GM21737 (cell line): ENCODE data around the gene FAM76B.
"Not testable (repeated sequence)": the region's sequence is repeated elsewhere in the genome, so short reads cannot be mapped to it uniquely, and the experiment has no call there.

Experiments
- ATAC-seq: cut with Tn5 transposase; IDR thresholded peaks from one replicate; pipeline ENCODE4 v1.9.1; 2021; ENCODE audit warnings: mild to moderate bottlenecking, moderate library complexity; ENCODE audit not compliant: unreplicated experiment

Gene FAM76B

DNA sequence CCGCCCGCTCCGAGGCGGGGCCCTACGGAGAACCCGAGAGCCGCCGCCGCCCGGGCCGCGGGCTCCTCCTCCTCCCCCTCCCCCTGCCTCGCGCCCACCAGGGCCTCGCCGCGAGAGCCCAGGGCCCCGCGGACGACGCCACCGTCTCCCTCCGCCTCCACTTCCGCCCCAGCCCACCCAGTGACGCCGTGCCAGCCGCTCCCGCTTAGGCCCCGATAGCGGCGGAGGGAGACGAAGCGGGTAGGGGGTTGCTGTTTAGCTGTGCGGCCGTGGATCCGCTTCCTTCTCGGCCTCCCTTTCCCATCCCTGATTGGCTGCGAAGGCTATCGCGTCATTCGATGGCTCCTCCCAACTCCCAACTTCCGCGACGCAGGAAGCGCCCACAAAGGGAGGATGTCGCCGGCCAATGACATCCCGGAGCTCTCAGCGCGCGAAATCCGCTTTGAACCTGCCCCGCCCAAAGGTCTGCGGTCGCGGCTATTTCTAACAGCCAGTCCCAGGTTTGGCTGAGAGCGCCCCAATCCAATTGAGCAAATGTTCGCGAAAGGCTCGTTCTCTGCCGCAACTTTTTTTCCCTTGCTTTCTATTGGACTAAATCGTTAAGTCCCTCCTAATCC, at the start of gene FAM76B:
FAM76B (minus strand) TSS at position 277 of the 617 bp plus-strand sequence. CDS start 304 bp downstream, outside the sequence.
- peak; percentile 77 for ATAC-seq

DNA sequence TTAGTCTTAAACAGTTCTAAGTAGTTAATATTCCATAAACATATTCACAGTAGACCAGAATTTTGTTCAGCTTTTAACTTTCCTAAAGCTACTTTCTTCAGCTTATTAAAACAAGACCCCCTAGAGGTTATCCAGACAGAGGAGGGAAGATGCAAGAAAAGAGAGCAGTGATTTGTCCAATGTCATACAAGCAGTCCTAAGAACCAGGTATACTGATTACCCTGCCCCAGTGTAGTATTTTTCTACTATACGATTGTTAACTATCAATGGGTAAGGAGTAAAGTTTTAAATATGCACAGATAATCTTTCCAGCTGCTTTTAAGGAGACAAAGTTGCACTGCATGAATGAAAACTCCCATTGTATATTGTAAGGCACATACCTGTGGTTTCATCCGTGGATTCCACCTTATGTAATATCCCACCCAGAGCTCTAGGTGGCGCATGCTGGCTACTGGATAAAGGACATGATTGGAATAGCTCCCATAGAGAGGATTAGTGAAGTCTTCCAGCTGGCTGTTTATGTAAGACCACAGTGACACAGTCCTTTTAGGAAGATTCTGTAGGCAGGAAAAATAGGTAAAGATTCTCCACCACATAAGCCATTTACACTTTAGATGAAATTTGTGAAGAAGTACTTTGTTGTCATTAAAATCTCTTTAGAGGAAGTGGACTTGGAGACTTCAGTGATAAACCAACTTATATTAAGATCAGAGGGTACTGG, 46.3 kb upstream of the FAM76B start:
- peak; percentile 87 for ATAC-seq

DNA sequence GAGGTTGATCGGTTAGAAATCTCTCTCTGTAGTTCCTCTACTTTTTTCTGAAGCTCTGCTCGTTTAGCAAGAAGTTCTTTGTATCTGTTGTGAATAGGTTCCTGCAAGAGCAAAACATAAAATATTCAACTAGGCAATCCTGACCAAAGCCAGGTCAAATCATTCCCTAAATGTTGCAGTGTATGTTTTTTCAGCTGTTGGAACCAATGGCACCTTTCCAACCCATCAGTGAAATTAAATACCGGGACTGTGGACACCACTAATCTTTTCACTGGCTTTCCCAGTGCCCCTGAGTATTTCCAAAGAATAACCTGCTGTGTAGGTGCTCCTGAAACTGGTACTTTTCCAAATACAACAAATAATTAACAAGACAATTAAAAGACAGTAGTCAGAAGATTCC, 45.8 kb upstream of the FAM76B start:
- ATAC-seq = no peak

DNA sequence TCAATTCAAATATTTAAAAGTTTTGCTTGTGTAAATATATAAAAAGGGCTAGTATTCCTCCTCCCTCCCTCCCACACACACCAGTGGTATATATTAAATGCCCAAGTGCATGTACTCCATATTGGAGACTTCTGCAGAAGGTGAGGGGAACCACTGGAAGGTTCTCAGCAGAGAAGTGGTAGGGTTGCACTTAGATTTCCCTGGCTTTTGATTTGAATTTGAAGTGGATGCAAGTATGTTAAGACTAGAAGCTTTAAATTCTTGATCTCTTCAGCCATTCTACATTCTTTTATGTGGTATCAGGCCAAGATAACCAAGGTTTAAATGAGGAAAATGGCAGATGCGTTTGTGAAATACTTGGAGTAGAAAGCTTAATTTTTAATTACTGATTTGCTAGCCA, 43.8 kb upstream of the FAM76B start:
- no peak for ATAC-seq

DNA sequence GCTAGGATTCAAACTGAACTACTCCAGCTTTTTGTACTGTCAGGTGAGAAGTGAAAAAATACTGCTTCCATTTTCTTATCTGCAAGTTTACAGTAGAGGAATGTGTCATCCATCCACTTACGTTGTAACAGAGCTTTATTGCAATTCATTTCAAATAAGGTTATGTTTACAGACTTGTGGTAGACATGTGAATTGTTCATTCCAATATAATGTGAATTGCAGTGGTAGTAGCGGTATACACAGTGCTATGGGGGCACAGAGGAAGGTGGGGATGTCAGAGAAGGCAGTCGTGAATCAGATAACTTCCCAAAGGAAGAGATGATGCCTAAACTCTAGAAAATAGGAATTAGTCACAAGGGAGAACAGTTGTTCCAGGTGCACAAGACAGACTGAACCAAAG, 43.2 kb upstream of the FAM76B start:
- ATAC-seq = no peak

DNA sequence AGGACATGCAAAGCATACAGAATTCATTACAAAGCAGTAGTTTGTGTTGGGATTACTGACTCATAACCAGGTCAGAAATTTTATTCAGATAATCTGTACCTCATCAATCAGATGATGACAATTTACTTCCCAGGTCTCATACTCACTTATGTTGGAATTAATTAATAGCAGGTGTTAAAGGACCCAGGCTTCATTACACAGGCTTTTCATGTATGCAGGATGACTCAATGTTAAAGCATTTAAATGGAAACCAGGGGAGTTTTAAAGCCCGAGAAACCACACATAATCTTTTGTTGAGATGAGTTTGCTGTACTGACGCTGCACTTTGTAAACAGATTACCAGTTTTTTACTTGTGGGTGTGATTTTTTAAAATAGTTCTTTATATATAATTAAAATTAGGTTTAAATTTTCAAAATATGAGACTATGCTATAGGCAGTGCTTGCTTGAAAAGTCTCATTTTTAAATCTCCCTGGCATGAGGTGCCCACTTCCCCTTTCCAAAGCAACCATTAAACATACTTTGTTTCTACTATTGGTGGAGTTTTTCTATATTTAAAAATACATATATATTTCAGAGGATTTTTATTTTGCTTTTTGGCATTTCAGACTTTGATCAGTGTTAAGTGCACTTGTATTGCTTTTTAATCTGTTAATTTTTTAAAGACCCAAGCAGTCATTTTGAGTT, 41.8 kb upstream of the FAM76B start:
- ATAC-seq = no peak

DNA sequence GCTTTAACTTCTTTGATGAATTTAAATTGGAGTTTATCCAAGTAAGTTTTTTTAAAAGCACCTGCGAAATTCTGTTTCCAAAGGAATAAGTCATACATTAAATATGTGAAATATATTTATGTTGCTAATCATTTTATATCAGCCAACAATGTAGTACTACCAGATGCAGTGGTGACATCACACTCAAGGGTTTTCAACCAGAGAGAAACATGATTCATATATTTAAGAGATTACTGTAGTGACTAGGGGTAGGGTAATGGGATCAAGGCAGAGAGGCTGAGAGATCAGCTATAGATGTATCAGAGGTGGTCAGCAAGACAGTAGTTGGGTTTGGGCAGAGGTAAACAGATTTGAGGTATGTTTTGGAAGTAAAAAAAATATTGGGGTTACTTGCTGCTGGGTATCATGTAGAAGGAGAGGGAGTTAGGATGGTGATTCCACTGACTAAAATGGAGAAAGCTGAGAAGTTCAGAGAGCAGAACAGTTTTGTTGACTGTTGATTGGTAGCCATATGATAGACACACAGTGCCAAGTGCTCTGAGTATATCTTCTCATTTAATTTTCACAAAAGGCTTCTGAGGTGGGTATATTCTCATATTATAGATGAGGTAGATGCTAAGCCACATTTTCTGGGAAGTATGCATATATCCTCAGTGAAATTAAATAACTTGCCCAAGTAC, 40.1 kb upstream of the FAM76B start:
- ATAC-seq = no peak

DNA sequence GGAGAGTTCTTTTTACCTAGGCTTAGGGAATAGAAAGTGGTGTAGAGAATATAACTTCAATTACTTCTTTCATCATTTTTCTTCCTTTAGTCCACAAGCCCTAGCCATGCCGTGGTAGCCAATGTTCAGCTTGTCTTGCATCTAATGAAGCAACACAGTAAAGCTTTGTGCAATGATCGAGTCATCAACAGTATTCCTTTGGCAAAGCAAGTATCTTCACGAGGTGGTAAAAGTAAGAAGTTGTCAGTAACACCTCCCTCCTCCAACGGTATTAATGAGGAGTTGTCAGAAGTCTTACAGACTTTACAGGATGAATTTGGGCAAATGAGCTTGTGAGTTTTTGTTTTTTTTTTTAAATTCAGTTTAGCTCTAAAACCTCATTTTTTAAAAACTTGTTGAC, 38.1 kb upstream of the FAM76B start:
- ATAC-seq = no peak

DNA sequence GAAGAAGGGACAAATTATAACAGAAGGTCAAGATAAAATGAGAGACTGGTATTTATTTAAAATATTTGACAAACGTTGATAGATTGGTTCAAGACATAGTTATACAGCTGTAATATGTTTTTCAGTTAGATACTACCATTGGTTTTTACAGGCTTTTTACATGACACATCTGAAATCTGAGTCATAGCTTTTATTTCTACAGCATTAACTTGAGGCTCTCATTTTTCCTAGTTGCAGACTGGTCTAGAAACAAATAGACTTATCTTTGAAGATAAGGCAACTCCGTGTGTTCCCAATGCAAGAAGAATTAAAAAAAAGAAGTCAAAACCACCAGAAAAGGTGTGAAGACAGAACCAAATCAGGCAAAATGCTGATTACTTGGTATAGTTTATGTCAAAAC, 32.1 kb upstream of the FAM76B start:
- ATAC-seq = no peak

DNA sequence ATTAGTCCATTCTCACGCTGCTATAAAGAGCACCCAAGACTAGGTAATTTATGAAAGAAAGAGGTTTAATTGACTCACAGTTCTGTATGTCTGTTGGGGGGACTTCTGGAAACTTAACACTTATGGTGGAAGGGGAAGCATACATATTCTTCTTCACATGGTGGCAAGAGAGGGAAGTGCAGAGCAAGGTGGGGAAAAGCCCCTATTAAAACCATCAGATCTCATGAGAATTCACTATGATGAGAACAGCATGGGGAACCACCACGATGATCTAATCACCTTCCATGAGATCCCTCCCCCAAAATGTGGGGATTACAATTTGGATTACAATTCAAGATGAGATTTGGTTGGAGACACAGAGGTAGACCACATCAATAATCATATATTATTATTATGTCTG, 26.5 kb upstream of the FAM76B start:
- no peak for ATAC-seq

DNA sequence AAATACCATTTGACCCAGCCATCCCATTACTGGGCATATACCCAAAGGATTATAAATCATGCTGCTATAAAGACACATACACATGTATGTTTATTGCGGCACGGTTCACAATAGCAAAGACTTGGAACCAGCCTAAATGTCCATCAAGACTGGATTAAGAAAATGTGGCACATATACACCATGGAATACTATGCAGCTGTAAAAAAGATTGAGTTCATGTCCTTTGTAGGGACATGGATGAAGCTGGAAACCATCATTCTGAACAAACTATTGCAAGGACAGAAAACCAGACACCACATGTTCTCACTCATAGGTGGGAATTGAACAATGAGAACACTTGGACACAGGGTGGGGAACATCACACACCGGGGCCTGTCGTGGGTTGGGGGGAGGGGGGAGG, 21.5 kb upstream of the FAM76B start:
- ATAC-seq = not testable (repeated sequence)

DNA sequence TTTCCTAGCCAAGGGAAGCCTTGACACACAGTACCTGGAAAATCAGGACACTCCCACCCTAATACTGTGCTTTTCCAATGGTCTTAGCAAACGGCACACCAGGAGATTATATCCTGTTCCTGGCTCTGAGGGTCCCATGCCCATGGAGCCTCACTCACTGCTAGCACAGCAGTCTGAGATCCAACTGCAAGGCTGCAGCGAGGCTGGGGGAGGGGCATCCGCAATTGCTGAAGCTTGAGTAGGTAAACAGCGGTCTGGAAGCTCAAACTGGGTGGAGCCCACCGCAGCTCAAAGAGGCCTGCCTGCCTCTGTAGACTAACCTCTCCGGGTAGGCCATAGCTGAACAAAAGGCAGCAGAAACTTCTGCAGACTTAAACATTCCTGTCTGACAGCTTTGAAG, 16.9 kb upstream of the FAM76B start:
- not testable (repeated sequence) for ATAC-seq

DNA sequence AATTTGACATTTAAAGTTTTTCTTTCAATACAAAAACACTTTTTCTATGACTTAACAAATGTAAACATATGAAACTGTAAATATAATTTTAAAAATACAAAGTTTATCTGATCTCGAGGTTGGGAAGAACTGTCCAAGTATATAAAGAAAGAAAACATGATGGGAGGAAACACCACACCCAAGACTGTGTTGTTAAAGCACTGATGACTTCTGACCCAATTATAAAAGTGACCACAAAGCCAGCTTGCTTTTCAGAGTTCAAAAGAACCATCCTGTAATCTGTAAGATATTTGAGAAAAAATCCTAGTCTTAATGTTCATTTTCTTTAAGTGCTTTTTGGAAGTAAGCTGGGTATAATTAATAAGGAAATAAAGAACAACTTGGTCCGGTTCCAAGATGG, 16.3 kb upstream of the FAM76B start:
- ATAC-seq = no peak

DNA sequence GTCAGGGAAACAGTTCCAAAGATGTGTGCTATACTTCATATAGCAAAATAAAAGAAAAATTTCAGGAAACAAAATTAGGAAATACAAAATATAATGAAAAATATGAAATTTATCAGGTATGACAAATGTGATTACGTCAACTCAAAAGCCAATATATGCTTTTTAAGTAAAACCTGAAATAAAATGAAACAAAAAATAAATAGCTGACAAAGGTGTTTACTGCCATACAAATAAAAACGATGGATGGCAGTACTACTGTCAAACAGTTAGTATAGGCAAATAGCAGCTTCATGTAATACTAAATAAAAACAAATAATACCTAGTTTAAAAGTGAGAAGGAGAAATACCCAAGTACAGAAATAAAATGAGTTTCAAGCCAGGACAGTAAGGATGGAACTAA, 14.4 kb upstream of the FAM76B start:
- ATAC-seq = no peak

DNA sequence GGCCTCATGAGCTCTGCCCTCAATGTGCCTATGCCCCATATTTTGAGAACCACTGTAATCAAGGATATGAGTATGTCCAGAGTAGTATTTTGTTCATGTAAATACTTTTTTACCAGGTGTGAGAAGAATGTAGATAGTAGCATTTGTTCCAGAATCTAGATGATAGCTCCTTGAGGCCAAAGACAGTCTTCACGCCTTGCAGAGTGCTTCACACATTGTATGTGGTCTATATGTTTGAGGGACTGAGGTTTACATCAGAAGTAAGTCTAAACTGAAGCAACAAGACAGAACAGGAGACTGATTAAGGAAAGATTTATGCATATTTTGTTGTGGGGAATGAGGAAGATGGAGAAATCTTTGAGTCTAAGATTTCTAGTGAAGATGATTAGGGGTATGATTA, 13.2 kb upstream of the FAM76B start:
- no peak for ATAC-seq

DNA sequence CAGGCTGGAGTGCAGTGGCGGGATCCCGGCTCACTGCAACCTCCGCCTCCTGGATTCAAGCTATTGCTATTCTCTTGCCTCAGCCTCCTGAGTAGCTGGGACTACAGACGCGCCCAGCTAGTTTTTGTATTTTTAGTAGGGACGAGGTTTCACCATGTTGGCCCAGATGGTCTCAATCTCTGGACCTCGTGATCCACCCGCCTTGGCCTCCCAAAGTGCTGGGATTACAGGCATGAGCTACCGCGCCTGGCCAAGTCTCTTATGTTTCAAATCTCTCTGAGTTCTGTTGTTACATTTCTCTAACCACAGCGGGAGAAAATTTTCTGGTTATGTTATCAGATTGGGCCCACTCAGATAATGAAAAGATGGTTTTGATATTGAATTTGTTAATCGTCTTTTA, 10.9 kb upstream of the FAM76B start:
- no peak for ATAC-seq

DNA sequence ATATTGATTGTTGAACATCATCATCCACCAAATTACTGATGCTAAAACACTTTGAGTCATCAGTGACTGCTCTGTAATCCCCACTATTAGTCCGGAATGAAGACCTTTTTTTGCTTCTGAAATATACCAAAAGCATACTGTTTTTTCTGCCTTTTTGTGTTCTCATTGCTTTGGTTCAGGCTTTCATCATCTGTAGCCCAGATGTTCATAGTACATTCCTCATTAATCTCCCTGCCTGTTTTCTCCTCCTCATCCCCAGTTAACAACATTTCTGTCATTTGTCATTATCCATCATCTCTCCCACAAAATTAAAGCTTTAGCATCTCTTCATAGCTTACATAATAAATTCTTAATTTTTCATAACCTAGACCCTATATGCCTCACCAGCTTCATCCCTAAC, 10.0 kb upstream of the FAM76B start:
- no peak for ATAC-seq

DNA sequence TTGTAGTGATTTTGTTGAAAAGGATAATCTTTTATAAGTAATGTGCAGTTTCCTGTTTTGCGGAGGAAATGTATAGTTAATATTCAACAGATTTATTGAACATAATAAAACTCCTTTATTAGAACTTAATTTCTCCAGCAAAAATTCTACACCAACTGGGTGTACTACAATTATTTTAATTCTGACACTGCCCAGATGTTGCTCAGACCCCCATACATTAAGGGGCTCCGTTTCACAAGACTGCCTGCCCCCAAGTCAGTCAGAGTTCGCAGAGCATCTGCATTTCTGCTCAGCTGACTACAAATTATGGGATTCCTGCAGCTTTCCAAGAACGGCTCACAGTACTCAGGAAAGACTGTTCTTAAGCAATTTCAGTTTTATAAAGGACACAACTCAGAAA, 6.9 kb upstream of the FAM76B start:
- ATAC-seq = no peak

DNA sequence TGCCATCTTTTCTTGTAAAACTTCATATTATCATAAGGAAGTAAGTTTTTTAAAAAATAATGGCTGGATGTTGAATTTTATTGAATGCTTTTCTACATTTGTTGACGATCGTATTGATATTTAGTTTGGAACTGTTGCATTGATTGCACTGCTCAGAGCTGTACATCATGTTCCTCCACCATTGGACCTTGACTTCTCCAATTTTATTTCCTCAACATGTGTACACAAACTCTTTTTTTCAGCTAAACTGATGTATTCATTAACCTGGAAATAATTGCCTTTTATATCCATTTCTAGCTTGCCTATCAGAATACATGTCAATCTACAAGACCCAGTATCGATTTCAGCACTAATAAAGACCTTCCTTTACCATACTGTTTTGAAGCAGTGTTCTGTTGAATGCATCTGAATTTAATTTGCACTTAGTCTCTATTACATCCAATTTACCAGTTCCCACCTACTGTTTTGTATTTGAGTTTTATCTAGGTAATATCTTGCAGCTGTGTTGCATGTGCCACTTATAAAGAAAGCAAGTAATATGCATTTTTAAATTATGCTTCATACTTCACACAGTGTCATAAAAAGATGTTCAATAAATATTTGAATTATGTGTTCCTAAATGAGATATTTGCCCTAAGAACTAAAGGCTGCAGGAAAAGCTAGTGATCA, 6.2 kb upstream of the FAM76B start:
- ATAC-seq = no peak

DNA sequence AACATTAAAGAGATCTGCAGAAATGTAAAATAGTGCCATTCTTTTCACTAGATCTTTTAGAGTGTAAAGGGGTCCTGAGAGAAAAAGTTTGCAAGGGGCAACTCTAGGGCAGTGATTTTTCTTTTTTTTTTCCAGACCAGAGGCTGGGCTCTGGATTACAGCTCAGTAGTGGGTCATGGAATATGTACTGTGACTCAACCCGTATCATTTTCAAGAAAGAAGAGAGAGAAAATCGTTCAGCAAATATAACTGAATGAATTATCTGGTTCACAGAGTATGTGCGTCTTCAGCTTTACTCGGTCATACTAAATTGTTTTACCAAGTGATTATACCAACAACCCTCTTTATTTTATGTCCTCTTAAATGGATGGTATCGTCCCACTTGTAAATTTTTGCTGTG, 4.5 kb upstream of the FAM76B start:
- no peak for ATAC-seq

DNA sequence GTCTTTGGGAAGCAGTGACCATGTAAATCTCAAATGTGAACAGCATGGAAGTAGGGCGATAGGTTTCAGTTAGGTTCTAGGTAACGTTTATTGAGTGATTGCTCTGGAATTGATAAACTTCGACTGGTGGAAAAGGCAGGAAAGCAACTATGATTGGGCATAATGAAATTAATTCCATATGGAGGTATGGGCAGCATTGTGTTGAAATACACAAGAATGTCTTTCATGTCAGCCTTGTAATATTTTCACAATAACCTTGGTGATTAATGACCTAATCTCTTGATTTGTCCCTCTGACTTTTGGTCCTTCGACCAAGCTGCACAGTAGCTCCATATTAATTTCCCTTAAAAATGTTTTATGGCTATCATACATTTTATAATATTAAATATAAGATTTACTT, 3.5 kb upstream of the FAM76B start:
- no peak for ATAC-seq
